ENCODE results near the gene NCOA3.
"Not testable (repeated sequence)": the region's sequence is repeated elsewhere in the genome, so short reads cannot be mapped to it uniquely, and the experiment has no call there.

Gene NCOA3

DNA sequence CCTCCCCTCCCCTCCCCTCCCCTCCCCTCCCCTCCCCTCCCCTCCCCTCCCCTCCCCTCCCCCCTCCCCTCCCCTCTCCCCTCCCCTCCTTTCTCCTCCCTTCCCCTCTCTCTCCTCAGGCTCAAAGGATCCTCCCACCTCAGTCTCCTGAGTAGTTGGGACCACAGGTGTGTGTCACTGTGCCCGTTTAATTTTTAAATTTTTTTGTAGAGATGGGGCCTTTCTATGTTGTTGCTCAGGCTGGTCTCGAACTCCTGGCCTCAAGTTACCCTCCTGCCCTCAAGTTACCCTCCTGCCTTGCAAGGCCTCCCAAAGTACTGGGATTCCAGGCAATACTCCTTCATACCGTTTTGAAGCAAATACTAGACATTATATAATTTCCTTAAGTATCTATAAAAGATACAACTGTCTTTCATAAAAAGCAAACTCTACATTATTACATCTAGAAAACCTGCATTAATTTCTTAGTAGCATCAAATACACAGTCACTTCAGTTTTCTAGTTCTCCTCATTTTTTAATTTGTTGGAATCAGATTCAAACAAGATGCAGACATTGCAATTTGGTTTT is 39.8 kb downstream of the NCOA3 start:
- no peak for DNase-seq

DNA sequence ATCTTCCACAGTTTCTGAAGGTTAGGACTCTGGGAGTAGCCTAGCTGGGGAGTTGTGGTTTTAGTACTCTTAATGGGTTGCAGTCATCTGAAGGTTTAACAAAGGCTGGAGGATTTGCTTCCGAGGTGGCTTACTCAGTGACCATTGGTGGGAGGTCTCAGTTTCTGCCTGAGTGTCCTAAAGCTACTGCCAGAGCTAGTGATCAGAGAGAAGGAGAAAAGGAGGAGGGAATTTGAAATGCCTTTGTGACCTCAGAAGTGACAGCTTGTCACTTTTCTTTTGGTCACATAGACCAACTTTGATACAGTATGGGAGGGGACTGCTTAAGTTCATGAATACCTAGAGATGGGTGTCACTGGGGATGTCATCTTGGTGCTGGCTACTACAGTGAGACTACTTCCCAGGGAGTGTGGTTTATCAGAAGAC is 41.3 kb downstream of the NCOA3 start:
- no peak for DNase-seq

DNA sequence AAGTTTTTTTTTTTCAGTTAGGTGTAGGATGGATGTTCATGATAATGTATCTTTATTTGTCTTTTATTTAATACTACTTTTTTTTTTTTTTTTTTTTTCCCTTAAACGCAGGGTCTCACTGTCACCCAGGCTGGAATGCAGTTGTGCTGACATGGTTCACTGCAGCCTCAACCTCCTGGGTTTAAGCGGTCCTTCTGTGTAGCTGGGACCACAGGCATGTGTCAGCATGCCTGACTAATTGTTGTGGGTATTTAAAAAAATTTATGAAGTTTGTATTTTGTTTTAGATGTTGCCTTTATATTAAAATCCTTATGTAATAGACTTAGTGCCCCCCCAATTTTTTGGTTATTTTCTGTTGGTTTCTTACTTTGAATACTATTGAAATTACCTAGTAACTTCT is 42.6 kb downstream of the NCOA3 start:
- DNase-seq, result no peak

DNA sequence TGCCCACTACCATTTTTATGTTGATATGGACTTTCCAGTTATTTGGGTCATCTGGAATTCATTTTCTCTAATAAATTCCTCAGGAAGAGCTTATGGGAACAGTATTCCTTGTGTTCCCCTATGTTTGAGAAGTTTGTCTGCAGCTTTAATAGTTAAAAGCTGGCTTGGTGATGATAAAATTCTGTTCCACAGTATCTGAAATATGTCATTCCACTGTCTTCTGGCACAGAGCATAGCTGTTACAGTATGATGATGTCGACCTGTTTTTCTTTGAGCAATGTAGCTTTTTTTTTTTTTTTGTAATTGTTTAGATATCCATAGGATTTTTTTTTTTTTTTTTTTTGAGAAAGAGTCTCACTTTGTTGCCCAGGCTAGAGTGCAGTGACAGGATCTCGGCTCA is 43.2 kb downstream of the NCOA3 start:
- DNase-seq, result no peak

DNA sequence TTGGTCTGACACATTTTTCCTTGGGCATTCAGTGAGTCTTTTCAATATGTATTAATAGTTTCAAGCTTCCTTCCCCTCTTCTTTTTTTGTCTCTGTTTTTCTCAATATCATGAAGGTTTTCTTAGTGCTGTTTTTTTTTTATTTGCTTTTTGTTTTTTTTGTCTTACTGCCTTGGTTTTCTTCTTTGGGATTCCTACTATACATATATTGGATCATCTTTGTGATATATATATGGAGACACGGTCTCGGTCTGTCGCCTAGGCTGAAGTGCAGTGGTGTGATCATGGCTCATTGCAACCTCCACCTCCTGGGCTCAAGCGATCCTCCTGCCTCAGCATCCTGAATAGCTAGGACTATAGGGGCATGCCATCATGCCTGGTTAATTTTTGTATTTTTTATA is 43.8 kb downstream of the NCOA3 start:
- DNase-seq, result no peak

DNA sequence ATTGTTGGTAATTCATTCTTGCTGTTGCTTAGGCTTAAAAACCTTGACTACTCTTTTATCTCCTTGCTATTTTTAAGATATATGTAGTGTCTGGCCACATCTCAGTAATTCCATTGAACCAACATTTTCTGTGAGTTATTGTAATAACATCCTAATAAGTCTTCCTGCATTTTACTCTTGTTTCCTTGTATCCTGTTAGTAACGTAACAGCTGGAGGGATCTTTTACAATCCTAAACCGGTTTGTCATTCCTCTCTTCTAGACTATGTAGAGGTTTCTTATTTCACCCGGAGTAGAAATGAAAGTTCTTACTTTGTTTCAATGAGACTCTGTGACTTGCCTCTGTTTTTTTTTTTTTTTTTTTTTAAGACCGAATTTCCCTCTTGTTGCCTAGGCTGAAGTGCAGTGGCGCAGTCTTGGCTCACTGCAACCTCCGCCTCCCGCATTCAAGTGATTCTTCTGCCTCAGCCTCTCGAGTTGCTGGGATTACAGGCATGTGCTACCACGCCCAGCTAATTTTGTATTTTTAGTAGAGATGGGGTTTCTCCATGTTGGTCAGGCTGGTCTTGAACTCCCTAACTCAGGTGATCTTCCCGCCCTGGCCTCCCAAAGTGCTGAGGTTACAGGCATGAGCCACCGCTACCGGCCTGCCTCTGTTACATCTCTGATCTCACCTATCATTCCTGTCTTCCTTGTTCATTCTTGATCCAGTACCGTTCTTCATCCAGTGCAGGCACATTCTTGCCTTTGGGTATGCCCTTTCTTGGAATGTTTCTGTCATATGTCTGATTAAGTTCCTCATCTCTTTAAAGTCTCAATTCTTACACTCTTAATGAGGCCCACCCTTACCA is 44.7 kb downstream of the NCOA3 start:
- DNase-seq, result no peak

DNA sequence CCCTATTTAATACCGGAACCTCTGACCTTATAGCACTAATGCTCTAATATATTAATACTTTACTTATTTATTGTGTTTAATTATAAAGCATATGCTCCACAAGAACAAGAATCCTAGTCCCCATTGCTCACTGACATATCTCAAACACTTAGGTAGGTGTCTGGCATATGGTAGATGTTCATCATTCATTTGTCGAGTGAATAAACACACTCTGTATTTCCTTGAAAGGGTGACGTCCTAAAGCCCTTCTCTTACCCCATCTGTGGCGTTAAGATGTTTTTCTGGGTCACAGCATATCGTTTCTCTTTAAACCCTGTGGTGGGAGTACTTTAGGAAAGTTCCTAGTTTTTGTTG is 45.3 kb downstream of the NCOA3 start:
- no peak for DNase-seq

DNA sequence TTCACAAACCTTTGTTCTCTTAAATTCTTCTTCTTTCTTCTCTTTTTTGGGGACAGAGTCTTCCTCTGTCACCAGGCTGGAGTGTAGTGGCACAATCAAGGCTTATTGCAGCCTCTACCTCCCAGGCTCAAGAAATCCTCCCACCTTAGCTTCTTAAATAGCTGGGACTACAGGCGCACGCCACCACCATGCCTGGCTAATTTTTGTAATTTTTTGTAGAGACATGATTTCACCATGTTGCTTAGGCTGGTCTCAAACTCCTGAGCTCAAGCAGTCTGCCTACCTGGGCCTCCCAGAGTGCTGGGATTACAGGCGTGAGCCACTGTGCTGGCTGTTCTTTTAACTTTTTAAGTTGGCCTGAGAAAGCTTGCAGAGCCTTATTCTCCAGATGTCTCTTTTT is 48.0 kb downstream of the NCOA3 start:
- DNase-seq, result no peak

DNA sequence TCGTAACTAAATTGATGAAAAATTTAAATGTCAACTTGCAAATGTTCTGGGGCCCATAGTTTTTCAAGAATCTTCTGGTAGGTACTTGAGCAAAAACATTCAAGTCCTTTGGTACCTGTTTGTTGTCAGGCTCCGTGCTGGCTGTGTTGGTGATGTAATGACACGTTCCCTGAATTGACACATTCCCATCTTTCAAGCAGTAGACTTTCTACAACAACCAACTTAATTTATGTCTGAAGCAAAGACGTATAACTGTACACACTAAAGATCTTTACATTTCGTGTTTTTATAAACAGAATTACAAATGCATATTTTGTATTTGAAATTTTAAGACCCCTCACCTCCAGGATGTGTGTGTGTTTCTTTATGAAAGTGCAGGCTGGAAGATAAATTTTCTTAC is 49.5 kb downstream of the NCOA3 start:
- no peak for DNase-seq

DNA sequence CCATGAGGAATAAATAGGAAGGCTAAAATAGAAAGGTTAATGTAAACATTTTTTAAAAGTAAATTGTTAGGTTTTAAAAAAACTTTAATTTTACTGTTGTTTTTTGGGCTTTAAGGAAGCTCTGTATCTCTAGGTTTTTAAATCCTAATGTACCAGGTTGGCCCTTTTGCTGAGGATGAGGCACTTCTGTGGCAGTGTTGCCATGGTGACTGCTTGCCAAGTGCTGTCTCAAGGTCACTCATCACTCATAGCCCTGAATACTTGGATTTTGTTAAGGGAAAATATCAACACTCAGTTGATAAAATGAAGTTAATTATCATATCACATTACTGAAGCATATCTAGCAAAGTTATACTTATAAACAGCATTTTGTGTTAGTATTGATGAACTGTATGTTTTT is 50.2 kb downstream of the NCOA3 start:
- no peak for DNase-seq

DNA sequence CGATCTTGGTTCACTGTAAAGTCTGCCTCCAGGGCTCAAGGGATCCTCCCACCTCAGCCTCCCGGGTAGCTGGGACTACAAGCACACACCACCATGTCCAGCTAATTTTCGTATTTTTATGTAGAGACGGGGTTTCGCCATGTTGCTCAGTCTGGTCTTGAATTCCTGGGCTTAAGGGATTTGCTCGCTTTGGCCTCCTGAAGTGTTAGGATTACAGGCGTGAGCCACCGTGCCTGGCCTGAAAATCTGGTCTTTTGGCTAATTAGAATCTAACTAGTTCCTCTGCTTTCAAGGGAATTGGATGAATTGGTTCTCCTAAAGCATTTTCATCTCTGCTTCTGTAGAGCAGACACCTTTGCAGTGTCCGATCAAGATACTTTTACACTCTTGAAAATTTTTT is 51.3 kb downstream of the NCOA3 start:
- no peak for DNase-seq

DNA sequence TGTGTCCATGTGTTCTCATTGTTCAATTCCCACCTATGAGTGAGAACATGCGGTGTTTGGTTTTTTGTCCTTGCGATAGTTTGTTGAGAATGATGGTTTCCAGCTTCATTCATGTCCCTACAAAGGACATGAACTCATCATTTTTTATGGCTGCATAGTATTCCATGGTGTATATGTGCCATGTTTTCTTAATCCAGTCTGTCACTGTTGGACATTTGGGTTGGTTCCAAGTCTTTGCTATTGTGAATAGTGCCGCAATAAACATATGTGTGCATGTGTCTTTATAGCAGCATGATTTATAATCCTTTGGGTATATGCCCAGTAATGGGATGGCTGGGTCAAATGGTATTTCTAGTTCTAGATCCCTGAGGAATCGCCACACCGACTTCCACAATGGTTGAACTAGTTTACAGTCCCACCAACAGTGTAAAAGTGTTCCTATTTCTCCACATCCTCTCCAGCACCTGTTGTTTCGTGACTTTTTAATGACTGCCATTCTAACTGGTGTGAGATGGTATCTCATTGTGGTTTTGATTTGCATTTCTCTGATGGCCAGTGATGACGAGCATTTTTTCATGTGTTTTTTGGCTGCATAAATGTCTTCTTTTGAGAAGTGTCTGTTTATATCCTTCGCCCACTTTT is 52.0 kb downstream of the NCOA3 start:
- DNase-seq, result not testable (repeated sequence)

DNA sequence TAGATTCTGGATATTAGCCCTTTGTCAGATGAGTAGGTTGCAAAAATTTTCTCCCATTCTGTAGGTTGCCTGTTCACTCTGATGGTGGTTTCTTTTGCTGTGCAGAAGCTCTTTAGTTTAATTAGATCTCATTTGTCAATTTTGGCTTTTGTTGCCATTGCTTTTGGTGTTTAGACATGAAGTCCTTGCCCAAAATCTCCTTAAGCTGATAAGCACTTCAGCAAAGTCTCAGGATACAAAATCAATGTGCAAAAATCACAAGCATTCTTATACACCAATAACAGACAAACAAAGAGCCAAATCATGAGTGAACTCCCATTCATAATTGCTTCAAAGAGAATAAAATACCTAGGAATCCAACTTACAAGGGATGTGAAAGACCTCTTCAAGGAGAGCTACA is 52.6 kb downstream of the NCOA3 start:
- not testable (repeated sequence) for DNase-seq

DNA sequence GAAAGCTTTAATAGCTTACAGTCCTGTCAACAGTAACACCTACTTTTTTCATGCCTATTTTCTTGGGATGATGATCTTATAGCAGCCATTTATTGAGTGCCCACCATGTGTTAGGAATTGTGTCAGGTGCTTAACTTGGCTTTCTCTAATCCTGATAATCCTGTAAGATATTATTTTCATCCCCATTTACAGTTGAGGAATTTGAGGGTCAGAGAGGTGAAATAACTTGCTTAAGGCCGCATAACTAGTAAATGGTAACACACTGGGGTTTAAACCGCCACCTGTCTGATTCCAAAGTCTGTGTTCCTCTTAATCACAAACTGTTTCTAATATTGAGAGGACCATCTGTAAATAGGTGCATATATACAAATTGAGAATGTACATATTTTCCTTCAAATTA is 55.5 kb downstream of the NCOA3 start:
- no peak for DNase-seq

DNA sequence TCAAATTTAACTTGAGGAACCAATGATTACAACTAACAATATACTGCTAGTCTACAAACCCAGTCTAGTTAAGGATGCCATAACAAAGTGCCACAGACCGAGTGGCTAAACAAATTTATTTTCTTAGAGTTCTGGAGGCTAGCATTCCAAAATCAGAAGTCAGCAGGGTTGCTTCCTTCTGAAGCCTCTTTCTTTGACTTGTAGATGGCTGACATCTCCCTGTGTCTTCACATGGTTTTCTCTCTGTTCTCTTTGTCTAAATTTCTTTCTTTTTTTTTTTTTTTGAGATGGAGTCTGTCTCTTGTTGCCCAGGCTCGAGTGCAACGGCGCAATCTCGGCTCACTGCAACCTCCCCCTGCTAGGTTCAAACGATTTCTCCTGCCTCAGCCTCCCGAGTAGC is 56.1 kb downstream of the NCOA3 start:
- no peak for DNase-seq

DNA sequence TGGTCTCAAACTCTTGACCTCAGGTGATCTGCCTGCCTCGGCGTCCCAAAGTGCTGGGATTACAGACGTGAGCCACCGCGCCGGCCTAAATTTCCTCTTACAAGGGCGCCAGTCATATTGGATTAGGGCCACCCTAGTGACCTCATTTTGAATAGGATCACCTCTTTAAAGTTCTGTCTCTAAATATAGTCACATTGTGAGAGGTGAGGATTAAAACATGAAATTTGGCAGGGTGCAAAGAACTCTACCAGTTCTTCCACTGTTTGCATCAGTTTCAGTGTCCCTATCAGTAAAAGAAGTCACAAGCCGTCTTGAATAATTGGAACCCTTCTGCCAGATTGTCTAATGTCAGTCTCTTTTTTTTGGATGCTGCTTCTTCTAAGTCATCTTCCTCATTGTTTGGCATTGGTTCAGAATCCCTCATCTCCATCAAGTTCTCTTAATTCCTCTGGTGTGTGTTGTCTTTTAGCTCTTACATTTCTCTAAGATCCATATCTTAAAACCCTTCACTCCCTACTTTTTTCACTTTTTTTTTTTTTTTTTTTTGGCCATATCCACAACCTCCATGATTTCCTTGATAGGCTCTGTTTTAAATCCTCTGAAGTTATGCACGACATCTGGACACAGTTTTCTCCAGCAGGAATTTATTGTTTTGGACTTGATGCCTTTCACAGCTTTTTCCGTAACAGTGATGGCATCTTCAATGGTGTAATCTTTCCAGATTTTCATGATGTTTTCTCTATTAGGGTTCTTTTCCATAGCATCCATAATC is 56.8 kb downstream of the NCOA3 start:
- no peak for DNase-seq

DNA sequence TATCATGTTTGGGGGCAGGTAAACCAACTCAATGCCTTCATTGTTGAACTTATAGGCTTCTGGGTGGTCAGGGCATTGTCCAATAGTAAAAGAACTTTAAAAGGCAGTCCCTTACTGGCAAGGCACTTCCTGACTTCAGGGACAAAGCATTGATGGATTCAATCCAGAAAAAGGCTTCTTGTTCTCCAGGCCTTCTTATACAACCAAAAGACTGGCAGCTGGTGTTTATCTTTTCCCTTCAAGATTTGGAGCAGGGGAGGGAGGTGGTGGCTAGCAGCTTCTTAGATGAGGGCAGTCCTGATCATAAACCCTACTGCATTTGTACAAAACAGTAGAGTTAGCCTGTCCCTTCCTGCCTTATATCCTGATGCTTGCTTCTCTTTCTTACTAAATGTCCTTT is 57.5 kb downstream of the NCOA3 start:
- peak in 1 of 2 experiments; percentile 69 for DNase-seq

DNA sequence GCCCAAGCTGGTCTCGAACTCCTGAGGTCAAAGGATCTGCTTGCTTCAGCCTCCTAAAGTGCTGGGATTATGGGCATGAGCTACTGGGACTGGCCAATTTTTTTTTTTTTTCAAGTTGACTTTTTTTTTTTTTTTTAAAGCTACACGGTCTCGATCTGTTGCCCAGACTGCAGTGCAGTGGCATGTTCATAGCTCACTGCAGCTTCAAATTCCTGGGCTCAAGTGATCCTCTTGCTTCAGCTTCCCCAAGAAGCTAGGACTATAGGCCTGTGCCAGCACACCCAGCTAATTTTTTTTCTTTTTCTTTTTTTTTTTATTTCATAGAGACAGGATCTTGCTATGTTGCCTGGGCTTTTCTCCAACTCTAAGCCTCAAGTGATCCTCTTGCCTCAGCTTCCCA is 59.5 kb downstream of the NCOA3 start:
- peak in 1 of 2 experiments; percentile 30 for DNase-seq

DNA sequence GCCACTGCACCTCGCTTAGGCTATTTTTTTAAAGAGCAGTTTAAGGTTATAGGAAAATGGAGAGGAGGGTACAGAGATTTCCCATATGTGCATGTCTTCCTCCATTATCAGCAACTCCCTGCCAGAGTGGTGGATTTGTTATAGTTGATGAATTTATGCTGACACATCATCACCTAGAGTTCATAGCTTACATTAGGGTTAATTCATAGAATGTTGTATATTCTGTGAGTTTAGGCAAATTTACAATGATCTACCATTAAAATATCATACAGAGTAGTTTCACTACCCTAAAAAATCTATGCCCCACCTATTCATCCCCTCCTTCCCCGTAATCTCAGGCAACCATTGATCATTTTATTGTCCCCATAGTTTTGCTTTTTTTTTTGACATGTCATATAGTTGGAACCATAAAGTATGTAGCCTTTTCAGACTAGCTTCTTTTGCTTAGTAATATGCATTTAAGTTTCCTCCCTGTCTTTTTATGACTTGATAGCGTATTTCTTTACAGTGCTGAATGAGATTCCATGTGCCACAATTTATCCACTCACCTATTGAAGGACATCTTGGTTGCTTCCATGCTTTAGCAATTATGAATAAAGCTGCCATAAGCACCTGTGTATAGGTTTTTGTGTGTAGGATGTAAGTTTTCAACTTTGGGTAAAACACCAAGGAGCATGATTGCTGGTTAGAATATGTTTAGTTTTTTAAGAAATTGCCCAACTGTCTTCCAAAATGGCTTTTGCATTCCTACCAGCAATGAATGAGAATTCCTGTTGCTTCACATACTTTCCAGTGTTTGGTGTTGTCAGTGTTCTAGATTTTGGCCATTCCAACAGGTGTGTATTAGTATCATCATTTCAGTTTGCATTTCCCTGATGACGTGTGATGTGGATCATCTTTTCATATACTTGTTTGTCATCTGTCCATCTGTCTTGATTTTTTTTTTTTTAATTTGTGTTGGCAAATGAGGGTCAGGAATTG is 60.2 kb downstream of the NCOA3 start:
- no peak for DNase-seq

DNA sequence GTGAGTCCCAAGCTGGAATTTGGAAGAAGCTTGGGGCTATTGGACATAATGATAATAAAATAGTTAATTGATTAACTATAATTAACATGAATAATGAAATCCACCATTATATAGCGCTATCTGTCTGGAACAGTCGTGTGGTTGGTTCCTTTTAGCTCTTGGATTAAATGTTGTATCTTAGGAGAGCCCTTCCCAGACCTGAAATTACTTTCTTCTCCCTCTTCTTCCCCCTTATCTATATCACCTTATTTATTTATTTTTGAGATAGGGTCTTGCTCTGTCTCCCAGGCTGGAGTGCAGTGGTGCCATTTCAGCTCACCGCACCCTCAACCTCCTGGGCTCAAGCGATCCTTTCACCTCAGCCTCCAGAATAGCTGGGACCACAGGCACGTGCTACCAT is 64.6 kb downstream of the NCOA3 start:
- no peak for DNase-seq

DNA sequence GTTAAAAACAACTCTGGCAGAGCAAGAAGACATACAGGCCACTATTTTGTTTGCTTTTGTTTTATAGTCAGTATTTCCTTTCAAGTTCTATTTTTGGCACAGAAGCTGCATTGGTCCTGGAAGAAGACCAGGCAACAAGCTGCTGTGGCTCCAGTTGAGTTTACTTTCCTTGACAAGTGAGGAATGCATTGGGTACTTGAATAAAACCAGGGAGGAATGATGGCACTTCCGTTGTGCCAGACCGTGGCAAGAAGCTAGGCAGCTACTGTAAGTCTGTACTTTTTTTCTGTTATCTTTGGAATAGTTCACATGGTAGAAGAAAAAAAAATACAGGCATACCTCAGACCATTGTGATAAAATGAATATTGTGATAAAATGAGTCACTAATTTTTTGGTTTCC is 66.3 kb downstream of the NCOA3 start:
- DNase-seq, result peak in 1 of 2 experiments; percentile 51

DNA sequence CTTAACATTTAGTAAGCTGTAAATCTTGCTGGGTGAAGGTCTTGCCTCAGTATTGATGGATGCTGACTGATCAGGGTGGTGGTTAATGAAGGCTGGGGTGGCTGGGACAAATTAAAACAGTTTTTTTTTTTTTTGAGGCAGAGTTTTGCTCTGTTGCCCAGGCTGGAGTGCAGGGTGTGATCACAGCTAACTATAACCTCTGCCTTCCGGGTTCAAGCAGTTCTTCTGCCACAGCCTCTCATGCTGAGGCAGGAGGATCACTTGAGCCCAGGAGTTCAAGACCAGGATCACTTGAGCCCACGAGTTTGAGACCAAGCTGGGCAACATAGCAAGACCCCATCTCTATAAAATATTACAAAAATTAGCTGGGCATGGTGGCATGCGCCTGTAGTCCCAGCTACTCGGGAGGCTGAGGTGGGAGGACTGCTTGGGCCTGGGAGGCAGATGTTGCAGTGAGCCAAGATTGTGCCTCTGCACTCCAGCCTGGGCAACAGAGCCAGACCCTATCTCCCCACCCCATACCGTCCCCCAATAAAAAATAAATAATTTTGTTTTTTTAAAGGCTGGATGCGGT is 67.2 kb downstream of the NCOA3 start:
- no peak for DNase-seq
